Measurements from ENCODE around the gene DAAM2.

The DAAM2 gene

DNA sequence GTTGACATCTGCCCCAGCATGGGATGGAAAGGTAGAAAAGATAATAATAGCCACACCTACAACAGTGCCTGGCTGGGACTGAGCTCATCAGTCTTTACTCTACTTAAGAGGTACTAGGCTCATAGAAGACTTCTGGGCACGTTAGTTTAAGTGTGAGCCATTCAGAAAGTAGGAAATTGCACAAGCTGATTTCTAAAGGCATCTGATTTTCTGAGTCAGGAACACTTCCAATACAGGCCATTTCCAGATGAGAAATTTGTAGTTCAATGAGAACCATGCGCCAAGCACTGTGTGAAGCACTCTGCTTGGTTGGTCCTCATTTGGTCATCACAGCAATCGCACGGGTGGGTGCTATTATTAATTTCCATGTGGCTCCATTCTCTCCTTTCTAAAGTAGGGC lies 99.8 kb downstream of the DAAM2 start:
- DNase-seq = no peak

GRCh38 chr6:39892490-39893129 lies 100.4 kb downstream of the DAAM2 start:
- DNase-seq = peak; percentile 59

- DNase-seq = no peak
These were observed 101.1 kb downstream of the DAAM2 start for GRCh38 chr6:39893286-39893685.

- DNase-seq = no peak
These were observed 104.5 kb downstream of the DAAM2 start for GRCh38 chr6:39896701-39897100.

- DNase-seq = no peak
These were observed 105.5 kb downstream of the DAAM2 start for GRCh38 chr6:39897698-39898097.

DNA sequence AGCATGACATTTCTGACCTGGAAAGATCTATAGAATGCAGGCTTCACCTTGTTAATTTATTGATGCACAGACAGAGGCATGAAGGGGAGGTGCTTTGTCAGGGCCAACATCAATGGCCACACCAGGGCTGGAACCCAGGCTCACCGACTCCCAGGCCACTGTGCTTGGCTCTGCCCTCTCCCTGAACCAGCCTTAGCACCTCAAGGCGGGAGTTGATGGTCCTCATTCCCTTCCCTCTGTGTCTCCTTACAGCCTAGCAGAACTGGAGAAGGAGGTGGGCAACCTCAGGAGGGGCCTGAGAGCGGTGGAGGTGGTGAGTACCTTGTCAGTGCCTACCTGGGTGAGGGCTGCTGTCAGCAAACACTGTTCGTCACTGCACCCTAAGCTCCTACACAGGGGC lies 106.4 kb downstream of the DAAM2 start:
- DNase-seq = no peak

DNA sequence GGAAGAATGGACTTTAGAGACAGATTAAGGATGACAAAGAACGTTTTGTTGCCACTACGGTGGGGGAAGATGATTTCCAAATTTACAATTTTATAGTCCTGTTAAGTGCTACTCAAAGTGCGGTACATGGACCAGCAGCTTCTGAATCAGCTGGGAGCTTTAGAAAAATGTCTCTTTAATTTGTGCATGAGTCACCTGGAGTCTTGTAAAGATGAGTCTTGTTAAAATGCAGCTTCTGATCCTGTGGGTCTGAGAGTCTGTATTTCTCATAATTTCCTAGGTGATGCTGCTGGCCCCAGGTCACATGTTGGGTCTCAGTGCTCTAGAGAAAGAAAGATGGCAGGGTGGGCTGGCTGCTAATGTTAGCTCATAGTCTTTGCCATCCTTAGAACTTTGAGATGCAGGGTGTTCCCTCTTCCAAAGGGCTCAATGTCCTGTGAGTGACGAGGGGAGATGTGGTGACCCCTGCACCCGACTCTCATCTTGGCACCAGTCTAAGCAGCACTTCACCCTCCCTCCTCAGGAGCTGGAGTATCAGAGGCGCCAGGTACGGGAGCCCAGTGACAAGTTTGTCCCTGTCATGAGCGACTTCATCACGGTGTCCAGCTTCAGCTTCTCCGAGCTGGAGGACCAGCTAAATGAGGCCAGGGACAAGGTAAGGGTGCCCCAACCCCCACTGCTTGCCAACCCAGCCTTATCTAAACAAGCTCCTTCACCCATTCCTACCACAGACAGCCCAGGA lies 107.5 kb downstream of the DAAM2 start:
- no peak for DNase-seq

DNA sequence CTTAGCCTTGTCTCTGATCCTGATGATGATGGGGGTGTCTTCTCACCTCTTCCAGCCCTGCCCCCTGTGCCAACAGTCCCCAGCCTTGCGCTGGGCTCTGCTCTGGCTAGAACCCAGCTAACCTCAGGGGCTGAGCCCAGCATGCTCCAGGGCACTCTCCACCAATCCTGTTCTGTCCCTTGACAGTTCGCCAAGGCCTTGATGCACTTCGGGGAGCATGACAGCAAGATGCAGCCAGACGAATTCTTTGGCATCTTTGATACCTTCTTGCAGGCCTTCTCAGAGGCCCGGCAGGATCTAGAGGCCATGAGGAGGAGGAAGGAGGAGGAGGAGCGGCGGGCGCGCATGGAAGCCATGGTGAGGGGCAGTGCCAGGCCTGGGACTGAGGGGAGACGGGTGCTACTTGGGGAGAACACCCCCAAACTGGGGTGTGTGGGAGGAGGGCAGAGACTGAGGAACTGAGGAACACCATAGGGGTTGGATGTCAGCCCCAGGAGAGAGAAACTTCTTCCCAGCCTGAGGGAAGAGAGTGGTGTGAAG lies 109.0 kb downstream of the DAAM2 start:
- no peak for DNase-seq

- DNase-seq = no peak
These were observed 109.5 kb downstream of the DAAM2 start for GRCh38 chr6:39901670-39902069.

DNA sequence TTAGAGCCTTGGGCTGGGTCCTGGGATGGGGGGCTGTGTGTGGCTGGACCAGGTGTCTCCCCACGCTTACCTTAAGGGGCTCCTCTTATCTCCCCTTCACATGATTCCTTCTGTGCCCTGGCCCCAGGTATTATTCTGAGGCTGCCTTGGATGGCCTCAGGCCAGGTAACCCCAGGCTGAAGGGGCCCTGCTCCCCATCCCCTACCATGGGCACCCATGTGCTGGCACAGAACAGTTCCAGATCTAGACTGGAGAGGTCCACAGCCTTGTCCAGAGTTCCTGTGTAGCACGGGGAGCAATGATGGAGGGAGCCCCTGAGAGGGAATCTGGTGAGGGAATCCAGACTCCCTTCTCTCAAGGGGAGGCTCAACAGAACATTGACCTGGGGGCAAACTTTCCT lies 110.0 kb downstream of the DAAM2 start:
- DNase-seq = no peak

GRCh38 chr6:39902786-39903465 lies 110.8 kb downstream of the DAAM2 start:
- DNase-seq = no peak

- no peak for DNase-seq
These were observed 111.5 kb downstream of the DAAM2 start for GRCh38 chr6:39903656-39904055.

- no peak for DNase-seq
These were observed 112.9 kb downstream of the DAAM2 start for GRCh38 chr6:39904946-39905639.

DNA sequence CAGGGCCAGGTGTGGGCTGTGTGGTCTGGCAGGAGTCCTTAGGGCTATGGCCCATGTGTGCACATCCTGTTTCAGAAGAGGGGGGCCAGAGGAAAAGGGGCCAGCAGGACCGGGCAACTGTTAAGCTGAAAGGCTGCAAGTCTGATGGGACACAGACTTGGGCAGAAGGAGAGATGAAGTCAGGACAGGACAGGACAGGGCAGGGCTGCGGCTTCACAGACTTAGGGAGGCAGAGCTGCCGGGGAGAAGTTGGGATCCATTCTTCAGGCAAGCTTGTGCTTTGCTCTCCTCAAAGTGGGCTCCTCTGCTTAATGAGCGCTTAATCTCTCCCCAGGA lies 113.4 kb downstream of the DAAM2 start:
- DNase-seq = no peak

GRCh38 chr6:39906318-39906761 lies 114.2 kb downstream of the DAAM2 start:
- no peak for DNase-seq

DNA sequence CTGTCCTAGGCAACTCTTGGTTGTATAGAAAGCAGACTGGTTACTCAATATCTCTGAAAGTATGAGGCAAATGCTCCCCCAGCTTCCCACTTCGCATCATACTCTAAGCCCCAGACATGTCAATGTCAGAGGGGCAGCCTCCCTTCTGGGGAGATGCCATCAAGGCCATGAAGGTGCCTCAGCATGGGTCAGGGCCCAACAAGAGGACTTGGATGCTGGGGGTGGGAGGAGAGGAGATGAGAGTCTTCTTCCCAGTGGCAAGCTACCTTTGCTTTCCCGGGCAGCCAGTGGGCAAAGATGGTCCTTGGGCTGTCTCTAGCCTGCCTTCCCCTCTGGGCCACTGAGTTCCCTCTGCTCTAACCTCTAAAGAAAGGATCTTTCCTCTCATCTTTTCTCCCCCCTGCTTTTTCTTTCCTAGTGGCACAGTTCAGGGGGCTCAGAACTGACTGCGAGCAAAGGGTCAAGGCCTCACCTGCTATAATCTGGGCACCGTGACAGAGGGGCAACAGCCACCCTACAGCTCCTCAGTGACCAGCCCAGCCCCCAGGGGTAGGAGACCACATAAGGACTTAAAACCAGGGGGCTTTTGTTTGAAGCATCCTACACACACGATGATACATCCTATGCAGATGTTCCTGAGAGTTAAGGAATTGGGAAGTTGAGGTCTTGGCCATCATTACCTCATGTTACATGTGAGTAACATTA lies 115.8 kb downstream of the DAAM2 start:
- no peak for DNase-seq

DNA sequence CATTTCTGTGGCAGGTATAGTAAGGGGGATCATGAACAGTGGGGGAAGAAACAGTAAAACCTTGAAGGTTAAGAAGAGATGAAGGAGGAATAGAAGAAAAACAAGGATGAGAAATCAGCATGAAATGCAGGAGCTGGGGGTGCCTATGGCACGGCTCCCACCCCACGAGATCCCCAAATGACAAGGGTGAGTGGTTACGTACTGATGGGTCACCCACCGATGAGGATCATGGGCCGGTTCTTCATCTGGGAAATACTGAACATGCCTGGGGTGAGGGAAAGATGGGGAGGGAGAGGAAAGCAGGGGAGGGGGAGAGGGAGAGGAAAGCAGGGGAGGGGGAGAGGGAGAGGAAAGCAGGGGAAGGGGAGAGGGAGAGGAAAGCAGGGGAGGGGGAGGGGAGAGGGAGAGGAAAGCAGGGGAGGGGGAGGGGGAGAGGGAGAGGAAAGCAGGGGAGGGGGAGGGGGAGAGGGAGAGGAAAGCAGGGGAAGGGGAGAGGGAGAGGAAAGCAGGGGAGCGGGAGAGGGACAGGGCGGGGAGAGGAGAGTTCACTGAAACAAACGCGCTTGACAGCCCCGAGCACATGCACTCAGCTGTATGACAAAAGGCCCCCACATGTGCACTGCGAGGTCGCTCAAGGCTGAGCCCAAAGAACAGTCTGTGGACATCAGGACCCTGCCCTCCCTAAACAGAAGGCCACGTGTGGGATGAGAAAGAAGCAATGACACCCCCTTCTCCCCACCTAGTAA lies 116.8 kb downstream of the DAAM2 start:
- no peak for DNase-seq

DNA sequence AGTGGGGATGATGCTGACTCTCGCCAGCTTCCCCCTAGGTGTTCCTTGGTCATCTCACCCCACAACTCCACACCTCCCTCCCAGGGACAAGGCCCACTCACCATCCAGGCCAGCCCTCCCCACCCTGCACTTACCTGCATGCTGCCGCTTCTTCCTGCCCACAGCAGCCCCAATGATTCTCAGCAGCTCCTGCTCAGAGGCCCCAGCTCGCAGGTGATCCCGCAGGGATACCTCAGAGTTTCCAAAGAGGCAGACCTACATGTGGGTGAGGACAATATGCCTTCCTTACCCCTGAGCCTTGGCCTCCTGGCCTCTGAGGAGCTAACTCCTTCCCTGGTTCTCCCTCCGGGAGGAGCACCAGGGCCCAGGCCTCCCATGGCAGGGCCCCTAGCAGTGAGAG lies 117.5 kb downstream of the DAAM2 start:
- no peak for DNase-seq

- DNase-seq = no peak
These were observed 118.0 kb downstream of the DAAM2 start for GRCh38 chr6:39910164-39910563.

- no peak for DNase-seq
These were observed 118.6 kb downstream of the DAAM2 start for GRCh38 chr6:39910744-39911143.

DNA sequence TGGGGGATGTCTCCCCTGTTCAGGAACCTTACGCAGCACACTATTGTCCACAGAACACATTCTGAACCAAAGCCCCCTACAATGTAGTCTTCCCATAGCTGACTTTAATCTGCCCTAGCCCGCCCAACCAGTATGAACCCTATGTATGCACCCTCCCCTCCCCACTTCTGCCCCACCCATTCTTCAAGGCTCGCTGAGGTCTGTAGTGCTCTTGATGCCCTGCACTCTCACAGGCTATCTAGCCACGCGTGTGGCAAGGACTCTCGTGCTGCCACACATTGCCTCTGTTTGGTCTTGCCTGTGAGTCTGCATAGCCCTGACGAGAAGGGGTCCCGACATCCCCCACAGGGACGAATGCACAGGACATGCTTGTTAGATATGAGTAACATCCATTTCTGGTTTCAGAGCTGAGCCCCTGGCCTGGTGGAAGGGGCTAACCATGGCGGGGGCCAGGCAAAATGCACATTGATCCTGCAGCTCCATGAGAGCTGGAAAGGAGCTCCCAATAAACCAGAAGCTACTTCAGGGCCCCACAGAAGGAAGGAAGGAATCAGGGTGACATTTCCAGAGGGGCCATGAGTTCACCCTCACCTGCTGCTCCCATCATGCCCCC lies 119.4 kb downstream of the DAAM2 start:
- DNase-seq = no peak

DNA sequence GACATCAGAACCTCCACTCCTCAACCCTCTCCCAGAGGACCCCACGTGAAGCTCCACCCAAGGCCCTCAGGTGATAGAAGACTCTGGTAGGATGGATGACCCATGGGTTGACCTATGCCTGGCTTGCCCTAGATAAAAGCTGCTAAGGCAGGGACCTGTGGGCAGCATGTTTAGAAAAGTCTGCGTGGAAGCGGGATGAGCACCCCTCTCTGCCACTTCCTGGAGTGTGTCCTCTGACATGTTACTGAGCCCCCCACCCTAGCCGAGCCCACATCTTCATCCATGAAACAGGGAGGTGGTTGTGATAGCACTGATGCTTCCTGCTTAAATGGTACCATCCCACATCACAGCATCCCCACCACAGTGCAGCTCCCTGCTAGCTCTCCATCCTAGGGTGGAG lies 120.3 kb downstream of the DAAM2 start:
- no peak for DNase-seq

Data from hematopoietic multipotent progenitor cell treated with erythropoietin and hydrocortisone succinate and interleukin-3 and kit ligand, for 4 days (in vitro differentiated cells).